Lung (tissue), 12 donors: ENCODE results near the gene PRKCE. TPM values are rescaled to one million over a fixed set of nuclear protein-coding genes. Genes with fewer than 3 reads are reported as not detected.

Experiments
- ATAC-seq: fragments of 200-7000 bp; cut with Tn5 transposase; one replicate; pipeline ENCODE4 v1.9.1; 2020; ENCODE audit warnings: moderate number of reproducible peaks; ENCODE audit not compliant: insufficient read depth, low FRiP score
- DNase-seq, 3 donors: peaks; one replicate each; pipeline ENCODE4 v3.0.0-alpha.2; 2013 to 2017
- H3K27ac ChIP-seq, 2 donors: one replicate each; pipeline ENCODE4 v1.5.1; 2013; ENCODE audit warnings: mild to moderate bottlenecking in 2 of 2, moderate library complexity in 2 of 2, control low read depth in 1 of 2, inconsistent platforms in 1 of 2, low read depth in 1 of 2, low read length in 1 of 2
- H3K27me3 ChIP-seq, 3 donors: one replicate each; pipeline ENCODE4 v1.5.1; 2013; ENCODE audit warnings: low read length in 2 of 3; ENCODE audit not compliant: control insufficient read depth in 3 of 3, insufficient read depth in 3 of 3
- H3K36me3 ChIP-seq, 4 donors: one replicate each; pipeline ENCODE4 v1.5.1; 2013; ENCODE audit warnings: low read length in 4 of 4, mild to moderate bottlenecking in 1 of 4, moderate library complexity in 1 of 4; ENCODE audit not compliant: control insufficient read depth in 4 of 4, insufficient read depth in 4 of 4
- H3K4me1 ChIP-seq, 5 donors: one replicate each; pipeline ENCODE4 v1.5.1; 2013; ENCODE audit warnings: low read length in 5 of 5, mild to moderate bottlenecking in 2 of 5, moderate library complexity in 1 of 5; ENCODE audit not compliant: control insufficient read depth in 5 of 5, insufficient read depth in 5 of 5
- H3K4me3 ChIP-seq: one replicate; pipeline ENCODE4 v1.5.1; 2013; ENCODE audit warnings: mild to moderate bottlenecking, control low read depth, moderate library complexity
- H3K9ac ChIP-seq, 2 donors: one replicate each; pipeline ENCODE4 v1.5.1; 2013; ENCODE audit warnings: low read length in 2 of 2, control low read depth in 1 of 2; ENCODE audit not compliant: insufficient read depth in 1 of 2
- H3K9me3 ChIP-seq, 4 donors: one replicate each; pipeline ENCODE4 v1.5.1; 2013; ENCODE audit warnings: low read length in 3 of 4, mild to moderate bottlenecking in 1 of 4, moderate library complexity in 1 of 4; ENCODE audit not compliant: control insufficient read depth in 4 of 4, insufficient read depth in 3 of 4
- CTCF ChIP-seq: IDR thresholded peaks from 2 replicates; pipeline ENCODE4 v1.5.1; 2012; ENCODE audit warnings: mild to moderate bottlenecking; ENCODE audit errors: control extremely low read depth, extremely low read depth
- WGBS, 2 donors: extraction: QIAGEN DNeasy Blood & Tissue Kit; methylation state at CpG; one replicate each; pipeline ENCODE4 v1.1.7; 2013; 5-methylcytosine and 5-hydroxymethylcytosine counted together
- polyA plus RNA-seq, 2 donors: library from polyadenylated mRNA; stranded (reverse); fragments of 200-250 nt; gene quantifications; one replicate each; pipeline ENCODE4 v1.2.1, GENCODE V29; 2013
- total RNA-seq, 2 donors: library from RNA; depleted of rRNA in 1 of 2; stranded (reverse); fragments of >200 nt in 1 of 2; gene quantifications; one replicate each; pipeline ENCODE4 v1.2.1, GENCODE V29; 2014 to 2021
- donor health status: control.
- donor health status: control.
- donor health status: Bipolar disorder and iron deficiency.
- donor health status: healthy.
- donor health status: DM: yes; HTN: yes; CAD: no.

The PRKCE gene
- total and polyA plus RNA-seq, 4 donors = 12.5 to 82.2 (median 32.1) TPM

GRCh38 chr2:45983213-45983612, 331.7 kb downstream of the PRKCE start:
- H3K9me3 ChIP-seq = no peaks in the 10 kb centered on the region
- peaks cover 1 to 13% (median 4%) of the 10 kb centered on the region in 4 donors for H3K36me3 ChIP-seq
- WGBS, 2 donors = 94 to 95% methylated on average over 7 of the region's 7 CpGs
- peaks cover 0 to 7% (median 0%) of the 10 kb centered on the region in 5 donors for H3K4me1 ChIP-seq
- H3K27ac ChIP-seq = no peak overlapping the region
- H3K4me3 ChIP-seq = no peak overlapping the region
- ATAC-seq (no peak), DNase-seq (no peak)
- no peak overlapping the region for H3K9ac ChIP-seq
- TF ChIP-seq CTCF = no peak
- no peaks in the 10 kb centered on the region for H3K27me3 ChIP-seq

- H3K27ac ChIP-seq = no peak overlapping the region
- ATAC-seq (no peak), DNase-seq (no peak)
- no peak for TF ChIP-seq CTCF
- peaks cover 2 to 6% (median 4%) of the 10 kb centered on the region in 4 donors for H3K36me3 ChIP-seq
- no peaks in the 10 kb centered on the region for H3K27me3 ChIP-seq
- peaks cover 0 to 3% (median 0%) of the 10 kb centered on the region in 5 donors for H3K4me1 ChIP-seq
- WGBS, 2 donors = 96 to 97% methylated on average over 7 of the region's 7 CpGs
- H3K9me3 ChIP-seq = no peaks in the 10 kb centered on the region
- H3K4me3 ChIP-seq = no peak overlapping the region
- H3K9ac ChIP-seq = no peak overlapping the region
These were observed 332.9 kb downstream of the PRKCE start for GRCh38 chr2:45984366-45984765.

- no peak for ATAC-seq
- H3K36me3 ChIP-seq = peaks cover 2 to 6% (median 4%) of the 10 kb centered on the region in 4 donors
These were observed 333.5 kb downstream of the PRKCE start for GRCh38 chr2:45984896-45985473.

More at GRCh38 chr2:45984896-45985473, 333.5 kb downstream of the PRKCE start:
- Histone ChIP-seq H3K27me3 (no peaks in the 10 kb centered on the region), H3K27ac (no peak overlapping the region), H3K4me1 (peaks cover 0 to 3% (median 0%) of the 10 kb centered on the region in 5 donors), H3K9ac (no peak overlapping the region), H3K9me3 (no peaks in the 10 kb centered on the region), H3K4me3 (no peak overlapping the region)
- DNase-seq = no peak
- TF ChIP-seq CTCF = no peak
- 51 to 67% methylated on average over 13 of the region's 13 CpGs for WGBS, 2 donors
